ENCODE results near the gene DCXR. TPM values are rescaled to one million over a fixed set of nuclear protein-coding genes. Genes with fewer than 3 reads are reported as not detected.
A peak's percentile ranks its signal among the peaks of the same experiment; 100 is the strongest.

Gene DCXR
- total and polyA plus RNA-seq, 2 of the 13 experiments (the other 11 are each of a cell fraction or from before 2014, with no cell fraction given), result 287 to 311 TPM

- TF ChIP-seq FOXK1 (CRISPR knock-in tag; IDR thresholded peaks at IDR 0.05; ENCODE audit: borderline replicate concordance, low read depth) (no peak), MED1 (CRISPR knock-in tag; IDR thresholded peaks at IDR 0.05) (peak; percentile 40), ZNF407 (CRISPR knock-in tag; IDR thresholded peaks at IDR 0.05; ENCODE audit: not compliant biosample characterization) (no peak), USF2 (IDR thresholded peaks at IDR 0.05; ENCODE audit: low read depth, low read length) (no peak), USF2 (CRISPR knock-in tag; IDR thresholded peaks at IDR 0.05; ENCODE audit: borderline replicate concordance) (no peak), REPIN1 (CRISPR knock-in tag; IDR thresholded peaks at IDR 0.05; ENCODE audit: borderline replicate concordance, low read depth) (peak; percentile 66; the same call in 1 of the 2 replicates), ZSCAN20 (CRISPR knock-in tag; IDR thresholded peaks at IDR 0.05; ENCODE audit: borderline replicate concordance) (peak; percentile 45; the same call in 1 of the 2 replicates), SNRNP70 (IDR thresholded peaks at IDR 0.05; ENCODE audit: low read depth, low read length) (no peak; the same call in 1 of the 2 replicates), PAXIP1 (CRISPR knock-in tag; conservative IDR thresholded peaks at IDR 0.05) (peak; percentile 49; the same call in 1 of the 2 replicates), TBP (CRISPR knock-in tag; IDR thresholded peaks at IDR 0.05) (no peak), SALL1 (CRISPR knock-in tag; IDR thresholded peaks at IDR 0.05) (peak; percentile 74; the same call in 1 of the 2 replicates), SIX1 (CRISPR knock-in tag; IDR thresholded peaks at IDR 0.05; ENCODE audit: borderline replicate concordance) (no peak)
- TF ChIP-seq, protein P1, sequence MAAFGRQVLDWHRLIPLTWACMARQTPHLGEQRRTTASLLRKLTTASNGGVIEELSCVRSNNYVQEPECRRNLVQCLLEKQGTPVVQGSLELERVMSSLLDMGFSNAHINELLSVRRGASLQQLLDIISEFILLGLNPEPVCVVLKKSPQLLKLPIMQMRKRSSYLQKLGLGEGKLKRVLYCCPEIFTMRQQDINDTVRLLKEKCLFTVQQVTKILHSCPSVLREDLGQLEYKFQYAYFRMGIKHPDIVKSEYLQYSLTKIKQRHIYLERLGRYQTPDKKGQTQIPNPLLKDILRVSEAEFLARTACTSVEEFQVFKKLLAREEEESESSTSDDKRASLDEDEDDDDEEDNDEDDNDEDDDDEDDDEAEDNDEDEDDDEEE (CRISPR knock-in tag; IDR thresholded peaks at IDR 0.05), result no peak; the same call in 1 of the 2 replicates
Measured at GRCh38 chr17:82022310-82022980, 15.1 kb downstream of the DCXR start, which contains the start of gene CENPX (continued).
